Measurements from ENCODE around the gene ZBTB6.
"Not testable (repeated sequence)": the region's sequence is repeated elsewhere in the genome, so short reads cannot be mapped to it uniquely, and the experiment has no call there.

ZBTB6 gene

GRCh38 chr9:122922713-122923112 is 9.6 kb upstream of the ZBTB6 start:
- Histone ChIP-seq H3K4me3 (ENCODE audit: low read depth, low read length) (0 out of 2 replicates have a peak overlapping the region, but pooled peaks have one; percentile 11), H3K4me1 (ENCODE audit: control insufficient read depth, insufficient read depth, low read length) (peaks cover 20% of the 10 kb centered on the region), H3K9ac (ENCODE audit: low read depth, low read length) (no peak overlapping the region), H3K27ac (ENCODE audit: low read depth, low read length) (peak overlapping the region; percentile 2), H3K36me3 (ENCODE audit: control insufficient read depth, insufficient read depth, low read length) (peaks cover 21% of the 10 kb centered on the region), H3K9me3 (ENCODE audit: control insufficient read depth, insufficient read depth, low read length) (no peaks in the 10 kb centered on the region), H3K27me3 (ENCODE audit: control insufficient read depth, insufficient read depth, low read length) (no peaks in the 10 kb centered on the region)

- no peak overlapping the region for H3K4me3 ChIP-seq (ENCODE audit: low read depth, low read length)
- H3K27me3 ChIP-seq (ENCODE audit: control insufficient read depth, insufficient read depth, low read length): no peaks in the 10 kb centered on the region
- no peaks in the 10 kb centered on the region for H3K9me3 ChIP-seq (ENCODE audit: control insufficient read depth, insufficient read depth, low read length)
- H3K4me1 ChIP-seq (ENCODE audit: control insufficient read depth, insufficient read depth, low read length): peaks cover 12% of the 10 kb centered on the region
- no peak overlapping the region for H3K27ac ChIP-seq (ENCODE audit: low read depth, low read length)
- H3K36me3 ChIP-seq (ENCODE audit: control insufficient read depth, insufficient read depth, low read length): peaks cover 22% of the 10 kb centered on the region
- H3K9ac ChIP-seq (ENCODE audit: low read depth, low read length): no peak overlapping the region
These were observed 5.2 kb upstream of the ZBTB6 start for GRCh38 chr9:122918310-122918709.

GRCh38 chr9:122912671-122912963 is 506 bp downstream of the ZBTB6 start:
- Histone ChIP-seq H3K4me3 (ENCODE audit: low read depth, low read length) (peak overlapping the region; percentile 81), H3K27ac (ENCODE audit: low read depth, low read length) (peak overlapping the region; percentile 93), H3K4me1 (ENCODE audit: control insufficient read depth, insufficient read depth, low read length) (peaks cover 6% of the 10 kb centered on the region), H3K9ac (ENCODE audit: low read depth, low read length) (peak overlapping the region; percentile 88), H3K36me3 (ENCODE audit: control insufficient read depth, insufficient read depth, low read length) (peaks cover 30% of the 10 kb centered on the region), H3K27me3 (ENCODE audit: control insufficient read depth, insufficient read depth, low read length) (no peaks in the 10 kb centered on the region), H3K9me3 (ENCODE audit: control insufficient read depth, insufficient read depth, low read length) (no peaks in the 10 kb centered on the region)

- not testable (repeated sequence) for H3K9ac ChIP-seq (ENCODE audit: low read depth, low read length); H3K9me3 ChIP-seq (ENCODE audit: control insufficient read depth, insufficient read depth, low read length); H3K27ac ChIP-seq (ENCODE audit: low read depth, low read length); H3K27me3 ChIP-seq (ENCODE audit: control insufficient read depth, insufficient read depth, low read length); H3K4me3 ChIP-seq (ENCODE audit: low read depth, low read length); H3K4me1 ChIP-seq (ENCODE audit: control insufficient read depth, insufficient read depth, low read length)
- H3K36me3 ChIP-seq (ENCODE audit: control insufficient read depth, insufficient read depth, low read length): peaks cover 20% of the 10 kb centered on the region
These were observed 7.0 kb downstream of the ZBTB6 start for GRCh38 chr9:122906122-122906521.

GRCh38 chr9:122904823-122905710 is 8.1 kb downstream of the ZBTB6 start, which contains the start of gene RC3H2:
Gene RC3H2 (minus strand): TSS chr9:122905359. CDS start chr9:122897509, 7,850 bp downstream.
- H3K4me1 ChIP-seq (ENCODE audit: control insufficient read depth, insufficient read depth, low read length): 0 out of 2 replicates have a peak, but pooled peaks cover 3% of the 10 kb centered on the region
- peaks cover 9% of the 10 kb centered on the region; the same call in 1 of the 2 replicates for H3K36me3 ChIP-seq (ENCODE audit: control insufficient read depth, insufficient read depth, low read length)
- no peaks in the 10 kb centered on the region for H3K27me3 ChIP-seq (ENCODE audit: control insufficient read depth, insufficient read depth, low read length)
- peak within 1 kb of the TSS; percentile 96 for H3K27ac ChIP-seq (ENCODE audit: low read depth, low read length)
- peak within 1 kb of the TSS; percentile 96 for H3K4me3 ChIP-seq (ENCODE audit: low read depth, low read length)
- H3K9ac ChIP-seq (ENCODE audit: low read depth, low read length): peak within 1 kb of the TSS; percentile 96
- H3K9me3 ChIP-seq (ENCODE audit: control insufficient read depth, insufficient read depth, low read length): no peaks in the 10 kb centered on the region

GRCh38 chr9:122904466-122904822 is 8.7 kb downstream of the ZBTB6 start:
- Histone ChIP-seq H3K9ac (ENCODE audit: low read depth, low read length) (peak overlapping the region; percentile 96), H3K27ac (ENCODE audit: low read depth, low read length) (peak overlapping the region; percentile 96), H3K27me3 (ENCODE audit: control insufficient read depth, insufficient read depth, low read length) (no peaks in the 10 kb centered on the region), H3K4me3 (ENCODE audit: low read depth, low read length) (peak overlapping the region; percentile 96), H3K36me3 (ENCODE audit: control insufficient read depth, insufficient read depth, low read length) (peaks cover 3% of the 10 kb centered on the region; the same call in 1 of the 2 replicates), H3K9me3 (ENCODE audit: control insufficient read depth, insufficient read depth, low read length) (no peaks in the 10 kb centered on the region), H3K4me1 (ENCODE audit: control insufficient read depth, insufficient read depth, low read length) (0 out of 2 replicates have a peak, but pooled peaks cover 3% of the 10 kb centered on the region)

- Histone ChIP-seq H3K9ac (ENCODE audit: low read depth, low read length) (no peak overlapping the region), H3K4me3 (ENCODE audit: low read depth, low read length) (no peak overlapping the region), H3K4me1 (ENCODE audit: control insufficient read depth, insufficient read depth, low read length) (0 out of 2 replicates have a peak, but pooled peaks cover 3% of the 10 kb centered on the region), H3K36me3 (ENCODE audit: control insufficient read depth, insufficient read depth, low read length) (peaks cover 23% of the 10 kb centered on the region), H3K9me3 (ENCODE audit: control insufficient read depth, insufficient read depth, low read length) (no peaks in the 10 kb centered on the region), H3K27ac (ENCODE audit: low read depth, low read length) (no peak overlapping the region), H3K27me3 (ENCODE audit: control insufficient read depth, insufficient read depth, low read length) (no peaks in the 10 kb centered on the region)
These were observed 12.3 kb downstream of the ZBTB6 start for GRCh38 chr9:122900791-122901190.

GRCh38 chr9:122897969-122898368 is 15.2 kb downstream of the ZBTB6 start:
- Histone ChIP-seq H3K9me3 (ENCODE audit: control insufficient read depth, insufficient read depth, low read length) (no peaks in the 10 kb centered on the region), H3K27me3 (ENCODE audit: control insufficient read depth, insufficient read depth, low read length) (no peaks in the 10 kb centered on the region), H3K9ac (ENCODE audit: low read depth, low read length) (no peak overlapping the region), H3K27ac (ENCODE audit: low read depth, low read length) (no peak overlapping the region), H3K4me3 (ENCODE audit: low read depth, low read length) (no peak overlapping the region), H3K36me3 (ENCODE audit: control insufficient read depth, insufficient read depth, low read length) (peaks cover 49% of the 10 kb centered on the region), H3K4me1 (ENCODE audit: control insufficient read depth, insufficient read depth, low read length) (no peaks in the 10 kb centered on the region)

- no peaks in the 10 kb centered on the region for H3K9me3 ChIP-seq (ENCODE audit: control insufficient read depth, insufficient read depth, low read length)
- peaks cover 94% of the 10 kb centered on the region for H3K36me3 ChIP-seq (ENCODE audit: control insufficient read depth, insufficient read depth, low read length)
- H3K27me3 ChIP-seq (ENCODE audit: control insufficient read depth, insufficient read depth, low read length): no peaks in the 10 kb centered on the region
- H3K27ac ChIP-seq (ENCODE audit: low read depth, low read length): no peak overlapping the region
- H3K9ac ChIP-seq (ENCODE audit: low read depth, low read length): no peak overlapping the region
- no peak overlapping the region for H3K4me3 ChIP-seq (ENCODE audit: low read depth, low read length)
- no peaks in the 10 kb centered on the region for H3K4me1 ChIP-seq (ENCODE audit: control insufficient read depth, insufficient read depth, low read length)
These were observed 24.6 kb downstream of the ZBTB6 start for GRCh38 chr9:122888480-122888879.

GRCh38 chr9:122883125-122883524 is 30.0 kb downstream of the ZBTB6 start:
- H3K9me3 ChIP-seq (ENCODE audit: control insufficient read depth, insufficient read depth, low read length): no peaks in the 10 kb centered on the region
- no peak overlapping the region for H3K4me3 ChIP-seq (ENCODE audit: low read depth, low read length)
- H3K36me3 ChIP-seq (ENCODE audit: control insufficient read depth, insufficient read depth, low read length): peaks cover 94% of the 10 kb centered on the region
- H3K27ac ChIP-seq (ENCODE audit: low read depth, low read length): no peak overlapping the region
- no peak overlapping the region for H3K9ac ChIP-seq (ENCODE audit: low read depth, low read length)
- H3K27me3 ChIP-seq (ENCODE audit: control insufficient read depth, insufficient read depth, low read length): no peaks in the 10 kb centered on the region
- H3K4me1 ChIP-seq (ENCODE audit: control insufficient read depth, insufficient read depth, low read length): no peaks in the 10 kb centered on the region

GRCh38 chr9:122879443-122879842 is 33.7 kb downstream of the ZBTB6 start:
- H3K4me1 ChIP-seq (ENCODE audit: control insufficient read depth, insufficient read depth, low read length): no peaks in the 10 kb centered on the region
- H3K27me3 ChIP-seq (ENCODE audit: control insufficient read depth, insufficient read depth, low read length): no peaks in the 10 kb centered on the region
- no peak overlapping the region for H3K27ac ChIP-seq (ENCODE audit: low read depth, low read length)
- no peaks in the 10 kb centered on the region for H3K9me3 ChIP-seq (ENCODE audit: control insufficient read depth, insufficient read depth, low read length)
- no peak overlapping the region for H3K4me3 ChIP-seq (ENCODE audit: low read depth, low read length)
- peaks cover 97% of the 10 kb centered on the region for H3K36me3 ChIP-seq (ENCODE audit: control insufficient read depth, insufficient read depth, low read length)
- H3K9ac ChIP-seq (ENCODE audit: low read depth, low read length): no peak overlapping the region

Data from HUES48 (cell line).